ENCODE data around the gene ANTXR1.

ANTXR1 gene

GRCh38 chr2:69065735-69066336, 52.9 kb downstream of the ANTXR1 start:
- H3K9me3 ChIP-seq, result no peaks in the 10 kb centered on the region
- TF ChIP-seq, protein P1, sequence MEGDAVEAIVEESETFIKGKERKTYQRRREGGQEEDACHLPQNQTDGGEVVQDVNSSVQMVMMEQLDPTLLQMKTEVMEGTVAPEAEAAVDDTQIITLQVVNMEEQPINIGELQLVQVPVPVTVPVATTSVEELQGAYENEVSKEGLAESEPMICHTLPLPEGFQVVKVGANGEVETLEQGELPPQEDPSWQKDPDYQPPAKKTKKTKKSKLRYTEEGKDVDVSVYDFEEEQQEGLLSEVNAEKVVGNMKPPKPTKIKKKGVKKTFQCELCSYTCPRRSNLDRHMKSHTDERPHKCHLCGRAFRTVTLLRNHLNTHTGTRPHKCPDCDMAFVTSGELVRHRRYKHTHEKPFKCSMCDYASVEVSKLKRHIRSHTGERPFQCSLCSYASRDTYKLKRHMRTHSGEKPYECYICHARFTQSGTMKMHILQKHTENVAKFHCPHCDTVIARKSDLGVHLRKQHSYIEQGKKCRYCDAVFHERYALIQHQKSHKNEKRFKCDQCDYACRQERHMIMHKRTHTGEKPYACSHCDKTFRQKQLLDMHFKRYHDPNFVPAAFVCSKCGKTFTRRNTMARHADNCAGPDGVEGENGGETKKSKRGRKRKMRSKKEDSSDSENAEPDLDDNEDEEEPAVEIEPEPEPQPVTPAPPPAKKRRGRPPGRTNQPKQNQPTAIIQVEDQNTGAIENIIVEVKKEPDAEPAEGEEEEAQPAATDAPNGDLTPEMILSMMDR (IDR thresholded peaks at IDR 0.05), result no peak
- DNase-seq, result no peak
- H3K4me1 ChIP-seq, result peaks cover 0 to 74% (median 43%) of the 10 kb centered on the region in 4 donors
- intact Hi-C loops (cut with DNase I; ENCODE audit: low total_unique reads), result no loop called here
- H3K27ac ChIP-seq, result peak overlapping the region; percentile 92 to 93
- no peaks in the 10 kb centered on the region for H3K27me3 ChIP-seq
- no peaks in the 10 kb centered on the region for H3K36me3 ChIP-seq
- no peak overlapping the region for H3K4me3 ChIP-seq

GRCh38 chr2:69067026-69067630, 54.1 kb downstream of the ANTXR1 start:
- Histone ChIP-seq H3K27me3 (no peaks in the 10 kb centered on the region), H3K4me1 (peaks cover 0 to 74% (median 34%) of the 10 kb centered on the region in 4 donors), H3K4me3 (no peak overlapping the region), H3K9me3 (no peaks in the 10 kb centered on the region), H3K27ac (peak overlapping the region; percentile 92 to 93), H3K36me3 (no peaks in the 10 kb centered on the region)
- intact Hi-C loops (cut with DNase I; ENCODE audit: low total_unique reads), result no loop called here
- TF ChIP-seq, protein P1 (IDR thresholded peaks at IDR 0.05), result no peak
- no peak for DNase-seq

DNA sequence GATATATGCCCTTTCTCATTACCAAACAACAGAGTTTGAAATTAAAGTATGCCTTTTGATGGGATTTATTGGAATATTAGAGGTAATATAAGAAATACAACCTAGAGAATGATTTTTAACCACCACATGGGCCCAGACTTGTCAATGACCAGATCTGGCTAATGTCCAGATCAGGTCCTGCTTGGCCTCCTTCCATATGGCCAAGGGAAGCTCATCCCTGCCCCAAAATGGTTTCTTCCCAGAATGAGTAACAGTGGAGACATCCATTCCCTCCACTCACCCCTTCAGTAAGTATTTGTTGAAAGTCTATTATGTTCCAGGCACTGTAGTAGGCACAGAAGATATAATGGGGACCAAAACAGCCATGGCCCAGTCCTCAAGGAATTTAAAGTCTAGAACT, 54.9 kb downstream of the ANTXR1 start:
- intact Hi-C loops (cut with DNase I; ENCODE audit: low total_unique reads), result no loop called here
- no peaks in the 10 kb centered on the region for H3K27me3 ChIP-seq
- TF ChIP-seq, protein P1 (IDR thresholded peaks at IDR 0.05), result no peak
- H3K4me3 ChIP-seq, result no peak overlapping the region
- DNase-seq, result no peak
- H3K27ac ChIP-seq, result peak overlapping the region; percentile 92 to 93
- H3K36me3 ChIP-seq, result no peaks in the 10 kb centered on the region
- H3K4me1 ChIP-seq, result peaks cover 0 to 74% (median 33%) of the 10 kb centered on the region in 4 donors
- H3K9me3 ChIP-seq, result no peaks in the 10 kb centered on the region

- peak overlapping the region; percentile 92 to 93 for H3K27ac ChIP-seq
- intact Hi-C loops (cut with DNase I; ENCODE audit: low total_unique reads), result no loop called here
- peaks cover 0 to 98% (median 35%) of the 10 kb centered on the region in 4 donors for H3K4me1 ChIP-seq
- no peaks in the 10 kb centered on the region for H3K27me3 ChIP-seq
- DNase-seq, result no peak
- H3K4me3 ChIP-seq, result no peak overlapping the region
- no peaks in the 10 kb centered on the region for H3K9me3 ChIP-seq
- TF ChIP-seq, protein P1 (IDR thresholded peaks at IDR 0.05), result no peak
- peaks cover 0 to 6% (median 4%) of the 10 kb centered on the region in 3 donors for H3K36me3 ChIP-seq
Measured at GRCh38 chr2:69070969-69071368, 58.0 kb downstream of the ANTXR1 start.

DNA sequence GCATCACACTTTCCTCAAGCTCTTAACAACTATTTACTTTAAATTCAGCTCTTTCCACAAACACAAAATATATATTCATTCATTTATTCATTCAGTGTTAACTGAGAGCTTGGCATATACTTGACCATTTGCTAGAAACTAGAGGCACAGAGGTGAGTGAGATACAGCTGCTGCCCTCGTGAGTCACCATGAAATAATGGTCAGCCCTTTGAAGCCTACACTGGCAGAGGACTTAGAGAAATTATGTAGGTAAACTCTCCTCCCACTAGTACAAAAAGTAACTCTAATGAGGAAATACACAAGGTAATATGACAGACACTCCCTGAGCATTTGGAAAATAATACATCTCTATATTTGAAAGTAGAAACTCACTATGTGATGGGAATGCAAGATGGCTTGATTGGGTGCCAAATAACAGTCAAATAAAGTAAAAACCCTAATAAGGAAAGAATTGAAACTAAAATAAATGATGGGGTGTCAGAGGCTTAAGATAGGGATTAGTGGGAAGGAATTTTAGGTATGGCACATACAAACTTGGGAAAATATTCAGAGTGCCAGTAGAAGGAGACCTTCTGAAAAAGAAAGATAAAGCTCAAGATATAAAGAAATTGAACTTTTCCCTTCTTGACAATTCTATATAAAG, 61.1 kb downstream of the ANTXR1 start:
- TF ChIP-seq, protein P1 (IDR thresholded peaks at IDR 0.05), result no peak
- intact Hi-C loops (cut with DNase I; ENCODE audit: low total_unique reads), result no loop called here

More for the DNA sequence above, 61.1 kb downstream of the ANTXR1 start:
- peaks cover 0 to 85% (median 16%) of the 10 kb centered on the region in 4 donors for H3K4me1 ChIP-seq
- no peaks in the 10 kb centered on the region for H3K9me3 ChIP-seq
- H3K27ac ChIP-seq, result peak overlapping the region; percentile 92 to 93
- H3K27me3 ChIP-seq, result no peaks in the 10 kb centered on the region
- H3K4me3 ChIP-seq, result no peak overlapping the region
- H3K36me3 ChIP-seq, result peaks cover 6 to 23% (median 21%) of the 10 kb centered on the region in 3 donors
- DNase-seq, result no peak
